GM12878 (cell line): Measurements from ENCODE around the gene ANKRD28. TPM values are rescaled to one million over a fixed set of nuclear protein-coding genes. Genes with fewer than 3 reads are reported as not detected.

Source experiments
- ATAC-seq: fragments of 200-7000 bp; cut with Tn5 transposase; 3 replicates; pipeline ENCODE4 v1.9.1; 2020; ENCODE audit warnings: mild to moderate bottlenecking, moderate library complexity
- BruUV-seq: library from RNA; stranded (reverse); fragments of 400-500 nt; replicated peaks from 2 replicates; lab custom pipeline; 2021; lab: Mats Ljungman, UMichigan
- CTCF ChIA-PET: fragments of 300-600 bp; sonication (Branson Sonifier 250); formaldehyde crosslinking; extraction: SDS; loops from one replicate; lab custom pipeline; 2021; ENCODE audit warnings: inconsistent platforms; lab: Yijun Ruan, JAX
- POLR2A ChIA-PET: fragments of 350-600 bp; formaldehyde crosslinking; extraction: SDS; loops from one replicate; lab custom pipeline; 2021; ENCODE audit warnings: inconsistent platforms; lab: Charles Lee
- RAD21 ChIA-PET: fragments of 300-600 bp; sonication (Branson Sonifier 250); formaldehyde crosslinking; loops from one replicate; lab custom pipeline; 2023; ENCODE audit warnings: antibody characterized with exemption; ENCODE audit not compliant: unreplicated experiment; lab: Charles Lee
- SMC1A ChIA-PET: fragments of 300-600 bp; sonication (Branson Sonifier 250); formaldehyde crosslinking; loops from one replicate; lab custom pipeline; 2023; ENCODE audit not compliant: unreplicated experiment, uncharacterized antibody; lab: Charles Lee
- DNase-seq: peaks from one replicate; pipeline ENCODE4 v3.0.0-alpha.2; 2011; ENCODE audit warnings: low read depth, low spot score
- FAIRE-seq: peaks from 3 replicates; lab custom pipeline; 2011; peaks lifted over from hg19 to GRCh38; lab: Jason Lieb, UNC
- H2AFZ ChIP-seq: 2 replicates; pipeline ENCODE4 v1.6.0; 2011; ENCODE audit warnings: low read depth, low read length, control low read depth; ENCODE audit not compliant: control insufficient read depth
- H3K27ac ChIP-seq: 2 replicates; pipeline ENCODE4 v1.5.1; 2011; ENCODE audit warnings: control low read depth; ENCODE audit not compliant: control insufficient read depth, insufficient read depth
- H3K27me3 ChIP-seq, 2 experiments: replicated peaks in 1 of 2; 2 replicates each; pipeline versions ENCODE4 v1.6.0 to v1.6.1; 2011; ENCODE audit warnings: low read length in 1 of 2; ENCODE audit not compliant: control insufficient read depth in 2 of 2, insufficient read depth in 2 of 2
- H3K36me3 ChIP-seq, 2 experiments: 2 replicates each; pipeline ENCODE4 v1.5.1; 2011; ENCODE audit warnings: low read length in 1 of 2; ENCODE audit not compliant: control insufficient read depth in 2 of 2, insufficient read depth in 2 of 2
- H3K4me1 ChIP-seq: 2 replicates; pipeline ENCODE4 v1.6.1; 2011; ENCODE audit warnings: mild to moderate bottlenecking, low read length, moderate library complexity, mixed read lengths; ENCODE audit not compliant: control insufficient read depth, insufficient read depth
- H3K4me2 ChIP-seq: 2 replicates; pipeline ENCODE4 v1.6.0; 2011; ENCODE audit warnings: control low read depth; ENCODE audit not compliant: control insufficient read depth, insufficient read depth
- H3K4me3 ChIP-seq: fragments of 200-600 bp; sonication (generic); 2 replicates; pipeline ENCODE4 v1.5.1; 2016
- H3K79me2 ChIP-seq: 2 replicates; pipeline ENCODE4 v1.6.0; 2011; ENCODE audit warnings: low read length; ENCODE audit not compliant: control insufficient read depth, insufficient read depth
- H3K9ac ChIP-seq: 2 replicates; pipeline ENCODE4 v1.8.0; 2011; ENCODE audit warnings: low read length, control low read depth, mixed read lengths; ENCODE audit not compliant: control insufficient read depth, insufficient read depth
- H3K9me3 ChIP-seq: replicated peaks from 3 replicates; pipeline ENCODE4 v1.5.1; 2011; ENCODE audit warnings: mild to moderate bottlenecking, low read length; ENCODE audit not compliant: control insufficient read depth, insufficient read depth
- H4K20me1 ChIP-seq: 2 replicates; pipeline ENCODE4 v1.6.0; 2011; ENCODE audit not compliant: control insufficient read depth, insufficient read depth
- EGR1 ChIP-seq, 2 experiments: IDR thresholded peaks; 1 replicate in 1 of 2; 2 replicates in 1 of 2; pipeline ENCODE4 v1.6.1; 2011 to 2012; ENCODE audit warnings: low read depth in 2 of 2, low read length in 2 of 2, borderline replicate concordance in 1 of 2, mild to moderate bottlenecking in 1 of 2, moderate library complexity in 1 of 2
- EP300 ChIP-seq, 2 experiments: fragments of 150-350 bp in 1 of 2; IDR thresholded peaks; 2 replicates each; pipeline ENCODE4 v1.6.1; 2011 to 2012; ENCODE audit warnings: low read depth in 2 of 2, low read length in 2 of 2, borderline replicate concordance in 1 of 2, improper control_type of control experiment in 1 of 2, inconsistent platforms in 1 of 2; ENCODE audit not compliant: control insufficient read depth in 1 of 2
- FOXM1 ChIP-seq: IDR thresholded peaks from 2 replicates; pipeline ENCODE4 v1.6.1; 2012; ENCODE audit warnings: low read depth, mild to moderate bottlenecking, inconsistent platforms, low read length, moderate library complexity
- JUNB ChIP-seq: IDR thresholded peaks from 2 replicates; pipeline ENCODE4 v1.6.1; 2016; ENCODE audit warnings: antibody characterized with exemption, mild to moderate bottlenecking
- KAT2A ChIP-seq: conservative IDR thresholded peaks from 2 replicates; pipeline ENCODE4 v1.6.1; 2011; ENCODE audit warnings: low read depth, low read length; ENCODE audit not compliant: control insufficient read depth
- KLF5 ChIP-seq: fragments of 450-650 bp; IDR thresholded peaks from 2 replicates; pipeline ENCODE4 v1.6.1; 2014; ENCODE audit warnings: mild to moderate bottlenecking; ENCODE audit not compliant: partially characterized antibody
- MTA2 ChIP-seq: fragments of 450-650 bp; IDR thresholded peaks from 2 replicates; pipeline ENCODE4 v1.6.1; 2016; ENCODE audit warnings: low read depth, mild to moderate bottlenecking, moderate library complexity
- PML ChIP-seq: IDR thresholded peaks from 2 replicates; pipeline ENCODE4 v1.6.1; 2012; ENCODE audit warnings: low read length, inconsistent platforms
- RB1 ChIP-seq: fragments of 450-650 bp; formaldehyde crosslinking; IDR thresholded peaks from 2 replicates; pipeline ENCODE4 v1.6.1; 2017; ENCODE audit warnings: mild to moderate bottlenecking, borderline replicate concordance
- SP1 ChIP-seq: IDR thresholded peaks from one replicate; pipeline ENCODE4 v1.6.1; 2011; ENCODE audit warnings: low read depth, low read length
- SREBF2 ChIP-seq: IDR thresholded peaks from 2 replicates; pipeline ENCODE4 v1.6.1; 2012; ENCODE audit warnings: mild to moderate bottlenecking, low read length
- STAT3 ChIP-seq: IDR thresholded peaks from 2 replicates; pipeline ENCODE4 v1.6.1; 2011; ENCODE audit warnings: low read depth, low read length, improper control_type of control experiment
- WRNIP1 ChIP-seq: IDR thresholded peaks from 2 replicates; pipeline ENCODE4 v1.6.1; 2011; ENCODE audit warnings: low read depth, low read length, improper control_type of control experiment, borderline replicate concordance
- ZBED1 ChIP-seq: IDR thresholded peaks from 2 replicates; pipeline ENCODE4 v1.6.1; 2016; ENCODE audit warnings: borderline replicate concordance
- WGBS: methylation state at CpG from one replicate; pipeline ENCODE4 v1.1.6; 2016; ENCODE audit warnings: low lambda C conversion rate; ENCODE audit not compliant: insufficient replicate concordance, insufficient coverage; ENCODE audit errors: missing lambda C conversion rate; 5-methylcytosine and 5-hydroxymethylcytosine counted together
- in situ Hi-C: fragments of 300-500 bp; cut with MboI; formaldehyde crosslinking; loops from 9 replicates; pipeline ENCODE4 v1.14.3; 2018; ENCODE audit warnings: mixed read lengths
- intact Hi-C: fragments of 100-400 bp; cut with micrococcal nuclease; formaldehyde crosslinking; loops from one replicate; pipeline ENCODE4 v1.14.2; 2022; ENCODE audit not compliant: unreplicated experiment
- polyA plus RNA-seq, 11 experiments: library from polyadenylated mRNA; depleted of rRNA in 4 of 11; unstranded in 6 of 11; stranded (reverse) in 5 of 11; fragments of >200 nt; fragmentation: Nextera tagmentation in 4 of 11; fragmentation: Illumina TruSeq in 1 of 11; extraction: Ambion mirVana in 4 of 11; extraction: Trizol in 1 of 11; gene quantifications; 1 replicate in 1 of 11; 2 replicates in 10 of 11; pipeline versions ENCODE4 v1.2.1 to v1.2.3, GENCODE V29; 2011 to 2016; ENCODE audit warnings: inconsistent platforms in 2 of 11, missing spikeins in 2 of 11, low read depth in 1 of 11
- total RNA-seq, 4 experiments: library from RNA; depleted of rRNA in 3 of 4; stranded (reverse); fragments of >200 nt in 3 of 4; fragmentation: Illumina TruSeq in 1 of 4; extraction: Trizol in 1 of 4; gene quantifications; 2 replicates each; pipeline versions ENCODE4 v1.2.1 to v1.2.3, GENCODE V29; 2013 to 2021
- TF ChIP-seq, protein P1 (sequence below): fragments of 450-650 bp; IDR thresholded peaks from 2 replicates; pipeline ENCODE4 v1.6.1; 2017; ENCODE audit warnings: mild to moderate bottlenecking, moderate library complexity
- TF ChIP-seq, protein P2 (sequence below): IDR thresholded peaks from 2 replicates; pipeline ENCODE4 v1.6.1; 2011; ENCODE audit warnings: low read depth, low read length, improper control_type of control experiment, borderline replicate concordance
- TF ChIP-seq, protein P3 (sequence below): fragments of 450-650 bp; IDR thresholded peaks from 2 replicates; pipeline ENCODE4 v1.6.1; 2016; ENCODE audit warnings: mild to moderate bottlenecking

ANKRD28 gene
- total and polyA plus RNA-seq, 10 of the 15 experiments (the other 5 are each of a cell fraction or from before 2014, with no cell fraction given) = 11.2 to 105 (median 38.3) TPM

DNA sequence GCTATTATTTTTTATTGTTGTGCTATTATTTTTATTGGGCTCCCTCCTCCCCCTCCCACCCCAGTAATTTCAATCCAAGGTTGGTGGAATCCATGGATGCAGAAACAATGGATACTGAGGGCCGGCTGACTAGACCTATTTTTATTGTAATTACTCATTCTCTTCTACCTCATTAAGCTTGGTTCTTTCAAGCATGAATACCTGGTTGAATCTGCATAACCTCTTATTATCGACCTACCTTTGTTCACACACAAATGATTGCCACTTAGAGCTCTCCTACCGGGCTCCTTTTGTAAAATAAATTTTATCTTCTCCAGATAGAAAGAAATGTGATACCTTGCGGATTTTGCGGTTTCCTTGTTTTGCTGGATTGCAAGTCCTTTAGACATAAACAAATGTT lies 164.6 kb downstream of the ANKRD28 start:
- Histone ChIP-seq H3K9ac (no peak overlapping the region), H3K27ac (no peak overlapping the region), H3K4me1 (peaks cover 33% of the 10 kb centered on the region), H3K79me2 (no peaks in the 10 kb centered on the region)
- RAD21 ChIA-PET = interaction anchor here (1.1 to 2.7 kb wide), 5 partner anchors 34 to 180 kb away, joined by 3 to 14 read pairs (median 6); partner anchors contain the start of gene ANKRD28
- CTCF ChIA-PET = interaction anchor here (1.1 to 2.1 kb wide), 4 partner anchors 34 to 179 kb away, joined by 4 to 5 read pairs (median 4); no protein-coding TSS in a partner anchor
- no peak for DNase-seq
- TF ChIP-seq MTA2 = no peak
- TF ChIP-seq EP300 (IDR thresholded peaks at IDR 0.05; ENCODE audit: borderline replicate concordance in 1 of 2, control insufficient read depth in 1 of 2, low read depth in 2 of 2, low read length in 2 of 2) = no peak
- TF ChIP-seq ZBED1 = no peak
- no peak for TF ChIP-seq KLF5
- no peak for TF ChIP-seq RB1
- TF ChIP-seq KAT2A = no peak
- TF ChIP-seq EGR1 (IDR thresholded peaks at IDR 0.05; ENCODE audit: borderline replicate concordance in 1 of 2, low read depth in 2 of 2, low read length in 2 of 2) = no peak
- TF ChIP-seq FOXM1 = no peak
- TF ChIP-seq JUNB = no peak
- no peak for TF ChIP-seq WRNIP1
- no peak for TF ChIP-seq SREBF2
- TF ChIP-seq, protein P1, sequence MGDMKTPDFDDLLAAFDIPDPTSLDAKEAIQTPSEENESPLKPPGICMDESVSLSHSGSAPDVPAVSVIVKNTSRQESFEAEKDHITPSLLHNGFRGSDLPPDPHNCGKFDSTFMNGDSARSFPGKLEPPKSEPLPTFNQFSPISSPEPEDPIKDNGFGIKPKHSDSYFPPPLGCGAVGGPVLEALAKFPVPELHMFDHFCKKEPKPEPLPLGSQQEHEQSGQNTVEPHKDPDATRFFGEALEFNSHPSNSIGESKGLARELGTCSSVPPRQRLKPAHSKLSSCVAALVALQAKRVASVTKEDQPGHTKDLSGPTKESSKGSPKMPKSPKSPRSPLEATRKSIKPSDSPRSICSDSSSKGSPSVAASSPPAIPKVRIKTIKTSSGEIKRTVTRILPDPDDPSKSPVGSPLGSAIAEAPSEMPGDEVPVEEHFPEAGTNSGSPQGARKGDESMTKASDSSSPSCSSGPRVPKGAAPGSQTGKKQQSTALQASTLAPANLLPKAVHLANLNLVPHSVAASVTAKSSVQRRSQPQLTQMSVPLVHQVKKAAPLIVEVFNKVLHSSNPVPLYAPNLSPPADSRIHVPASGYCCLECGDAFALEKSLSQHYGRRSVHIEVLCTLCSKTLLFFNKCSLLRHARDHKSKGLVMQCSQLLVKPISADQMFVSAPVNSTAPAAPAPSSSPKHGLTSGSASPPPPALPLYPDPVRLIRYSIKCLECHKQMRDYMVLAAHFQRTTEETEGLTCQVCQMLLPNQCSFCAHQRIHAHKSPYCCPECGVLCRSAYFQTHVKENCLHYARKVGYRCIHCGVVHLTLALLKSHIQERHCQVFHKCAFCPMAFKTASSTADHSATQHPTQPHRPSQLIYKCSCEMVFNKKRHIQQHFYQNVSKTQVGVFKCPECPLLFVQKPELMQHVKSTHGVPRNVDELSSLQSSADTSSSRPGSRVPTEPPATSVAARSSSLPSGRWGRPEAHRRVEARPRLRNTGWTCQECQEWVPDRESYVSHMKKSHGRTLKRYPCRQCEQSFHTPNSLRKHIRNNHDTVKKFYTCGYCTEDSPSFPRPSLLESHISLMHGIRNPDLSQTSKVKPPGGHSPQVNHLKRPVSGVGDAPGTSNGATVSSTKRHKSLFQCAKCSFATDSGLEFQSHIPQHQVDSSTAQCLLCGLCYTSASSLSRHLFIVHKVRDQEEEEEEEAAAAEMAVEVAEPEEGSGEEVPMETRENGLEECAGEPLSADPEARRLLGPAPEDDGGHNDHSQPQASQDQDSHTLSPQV = no peak
- TF ChIP-seq, protein P2, sequence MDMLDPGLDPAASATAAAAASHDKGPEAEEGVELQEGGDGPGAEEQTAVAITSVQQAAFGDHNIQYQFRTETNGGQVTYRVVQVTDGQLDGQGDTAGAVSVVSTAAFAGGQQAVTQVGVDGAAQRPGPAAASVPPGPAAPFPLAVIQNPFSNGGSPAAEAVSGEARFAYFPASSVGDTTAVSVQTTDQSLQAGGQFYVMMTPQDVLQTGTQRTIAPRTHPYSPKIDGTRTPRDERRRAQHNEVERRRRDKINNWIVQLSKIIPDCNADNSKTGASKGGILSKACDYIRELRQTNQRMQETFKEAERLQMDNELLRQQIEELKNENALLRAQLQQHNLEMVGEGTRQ = no peak
- TF ChIP-seq PML = no peak
- no peak for TF ChIP-seq STAT3
- no peak for TF ChIP-seq SP1
- TF ChIP-seq, protein P3, sequence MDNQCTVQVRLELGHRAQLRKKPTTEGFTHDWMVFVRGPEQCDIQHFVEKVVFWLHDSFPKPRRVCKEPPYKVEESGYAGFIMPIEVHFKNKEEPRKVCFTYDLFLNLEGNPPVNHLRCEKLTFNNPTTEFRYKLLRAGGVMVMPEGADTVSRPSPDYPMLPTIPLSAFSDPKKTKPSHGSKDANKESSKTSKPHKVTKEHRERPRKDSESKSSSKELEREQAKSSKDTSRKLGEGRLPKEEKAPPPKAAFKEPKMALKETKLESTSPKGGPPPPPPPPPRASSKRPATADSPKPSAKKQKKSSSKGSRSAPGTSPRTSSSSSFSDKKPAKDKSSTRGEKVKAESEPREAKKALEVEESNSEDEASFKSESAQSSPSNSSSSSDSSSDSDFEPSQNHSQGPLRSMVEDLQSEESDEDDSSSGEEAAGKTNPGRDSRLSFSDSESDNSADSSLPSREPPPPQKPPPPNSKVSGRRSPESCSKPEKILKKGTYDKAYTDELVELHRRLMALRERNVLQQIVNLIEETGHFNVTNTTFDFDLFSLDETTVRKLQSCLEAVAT = no peak
- TF ChIP-seq, all 136 proteins: peak for 0
- ChIA-PET POLR2A (interaction anchor here (1.6 to 2.7 kb wide), 3 partner anchors 163 to 178 kb away, joined by 4 to 7 read pairs (median 5); no protein-coding TSS in a partner anchor), SMC1A (interaction anchor here (0.8 to 14.5 kb wide), 5 partner anchors 10 to 177 kb away, joined by 3 to 362 read pairs (median 8); no protein-coding TSS in a partner anchor)
- BruUV-seq = no TSS peak
- Histone ChIP-seq H2AFZ (no peak overlapping the region), H3K4me3 (no peak overlapping the region), H3K27me3 (no peaks in the 10 kb centered on the region), H4K20me1 (no peaks in the 10 kb centered on the region), H3K36me3 (no peaks in the 10 kb centered on the region), H3K9me3 (peaks cover 3% of the 10 kb centered on the region; the same call in 2 of the 3 replicates), H3K4me2 (no peak overlapping the region)
- WGBS = 53% methylated on average over 5 of the region's 5 CpGs
- ATAC-seq = no peak
- in situ Hi-C loops = no loop called here
- FAIRE-seq = no peak
- intact Hi-C loops = loop anchor here (5.0 to 10.0 kb wide), 2 partner anchors 34 to 542 kb away; partner anchors contain the start of gene GALNT15
